SU-DHL-6 (cell line): Measurements from ENCODE around the gene SHMT2.

ENCODE experiments used
- H2AFZ ChIP-seq: fragments of 200-600 bp; sonication (generic); 2 replicates; pipeline ENCODE4 v1.6.1; 2014; ENCODE audit warnings: low read depth, mild to moderate bottlenecking, moderate library complexity, mixed read lengths, antibody characterized with exemption, low read length; ENCODE audit not compliant: severe bottlenecking
- H3F3A ChIP-seq: fragments of 200-600 bp; shearing (Covaris generic); 2 replicates; pipeline ENCODE4 v1.6.0; 2016; ENCODE audit warnings: antibody characterized with exemption, mild to moderate bottlenecking; ENCODE audit not compliant: insufficient read depth
- H3K27ac ChIP-seq: fragments of 200-600 bp; sonication (generic); 2 replicates; pipeline ENCODE4 v1.5.1; 2016; ENCODE audit warnings: low read depth, mild to moderate bottlenecking, low read length, moderate library complexity, mixed read lengths
- H3K27me3 ChIP-seq: fragments of 200-600 bp; sonication (generic), shearing (Covaris generic); 2 replicates; pipeline ENCODE4 v1.6.0; 2014; ENCODE audit warnings: mild to moderate bottlenecking, low read length
- H3K36me3 ChIP-seq: fragments of 200-600 bp; sonication (generic); 2 replicates; pipeline ENCODE4 v1.6.1; 2014; ENCODE audit warnings: mild to moderate bottlenecking, low read length, mixed read lengths
- H3K4me2 ChIP-seq: fragments of 300-600, 200-600 bp; shearing (Covaris generic), sonication (generic); 2 replicates; pipeline ENCODE4 v1.6.0; 2014; ENCODE audit warnings: low read length, low read depth, mild to moderate bottlenecking; ENCODE audit not compliant: poor library complexity, severe bottlenecking
- H3K4me3 ChIP-seq: fragments of 200-600 bp; sonication (generic); 2 replicates; pipeline ENCODE4 v1.5.1; 2014; ENCODE audit warnings: antibody characterized with exemption, low read length, mild to moderate bottlenecking, mixed read lengths; ENCODE audit not compliant: insufficient read depth, poor library complexity, severe bottlenecking
- H3K79me2 ChIP-seq: fragments of 200-600 bp; sonication (generic); 2 replicates; pipeline ENCODE4 v1.6.1; 2014; ENCODE audit warnings: mild to moderate bottlenecking, low read length, moderate library complexity; ENCODE audit not compliant: insufficient read depth
- H3K9ac ChIP-seq: fragments of 200-600 bp; sonication (generic); 2 replicates; pipeline ENCODE4 v1.7.0; 2014; ENCODE audit warnings: mild to moderate bottlenecking, low read length
- H3K9me2 ChIP-seq: fragments of 200-600 bp; sonication (generic); replicated peaks from 2 replicates; pipeline ENCODE4 v1.6.1; 2014; ENCODE audit warnings: low read length; ENCODE audit not compliant: insufficient read depth
- H3K9me3 ChIP-seq: fragments of 200-600 bp; sonication (generic); 2 replicates; pipeline ENCODE4 v1.6.1; 2014; ENCODE audit warnings: low read length, mixed read lengths; ENCODE audit not compliant: insufficient read depth
- H4K20me1 ChIP-seq: fragments of 200-600 bp; sonication (generic); 2 replicates; pipeline ENCODE4 v1.6.1; 2014; ENCODE audit warnings: low read depth, mild to moderate bottlenecking, antibody characterized with exemption, low read length, moderate library complexity, mixed read lengths
- EZH2phosphoT487 ChIP-seq: fragments of 200-600 bp; sonication (generic), shearing (Covaris generic); conservative IDR thresholded peaks from 2 replicates; pipeline ENCODE4 v1.6.1; 2018; ENCODE audit warnings: mild to moderate bottlenecking, antibody characterized with exemption, low read length, moderate library complexity, mixed read lengths
- TF ChIP-seq, protein P1 (sequence below): fragments of 200-600 bp; sonication (generic); IDR thresholded peaks from one replicate; pipeline ENCODE4 v1.5.1; 2017; ENCODE audit warnings: antibody characterized with exemption, mild to moderate bottlenecking, low read length, moderate library complexity; ENCODE audit not compliant: insufficient read depth, poor library complexity, severe bottlenecking

The SHMT2 gene

DNA sequence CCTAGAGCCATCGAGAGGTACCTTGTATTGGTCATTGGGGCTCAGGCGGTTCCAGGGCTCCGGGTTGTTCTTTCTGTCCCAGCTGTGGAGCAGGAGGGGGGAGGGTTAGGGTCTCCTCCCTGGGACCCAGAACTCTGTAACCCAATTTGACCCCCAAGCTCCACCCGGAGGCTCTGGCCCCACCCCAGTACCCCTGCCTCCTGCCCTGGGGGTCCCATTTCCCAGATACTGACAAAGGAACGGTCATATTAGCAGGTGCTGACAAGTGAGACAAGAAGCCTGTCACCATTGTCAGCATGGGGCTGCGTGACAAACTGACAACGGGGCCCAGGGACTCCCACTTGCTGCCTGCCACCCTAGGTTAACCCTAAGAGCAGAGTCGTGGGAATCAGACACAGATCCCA lies 6.2 kb downstream of the SHMT2 start:
- TF ChIP-seq, protein P1, sequence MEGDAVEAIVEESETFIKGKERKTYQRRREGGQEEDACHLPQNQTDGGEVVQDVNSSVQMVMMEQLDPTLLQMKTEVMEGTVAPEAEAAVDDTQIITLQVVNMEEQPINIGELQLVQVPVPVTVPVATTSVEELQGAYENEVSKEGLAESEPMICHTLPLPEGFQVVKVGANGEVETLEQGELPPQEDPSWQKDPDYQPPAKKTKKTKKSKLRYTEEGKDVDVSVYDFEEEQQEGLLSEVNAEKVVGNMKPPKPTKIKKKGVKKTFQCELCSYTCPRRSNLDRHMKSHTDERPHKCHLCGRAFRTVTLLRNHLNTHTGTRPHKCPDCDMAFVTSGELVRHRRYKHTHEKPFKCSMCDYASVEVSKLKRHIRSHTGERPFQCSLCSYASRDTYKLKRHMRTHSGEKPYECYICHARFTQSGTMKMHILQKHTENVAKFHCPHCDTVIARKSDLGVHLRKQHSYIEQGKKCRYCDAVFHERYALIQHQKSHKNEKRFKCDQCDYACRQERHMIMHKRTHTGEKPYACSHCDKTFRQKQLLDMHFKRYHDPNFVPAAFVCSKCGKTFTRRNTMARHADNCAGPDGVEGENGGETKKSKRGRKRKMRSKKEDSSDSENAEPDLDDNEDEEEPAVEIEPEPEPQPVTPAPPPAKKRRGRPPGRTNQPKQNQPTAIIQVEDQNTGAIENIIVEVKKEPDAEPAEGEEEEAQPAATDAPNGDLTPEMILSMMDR = no peak
- TF ChIP-seq EZH2phosphoT487 = no peak
- Histone ChIP-seq H4K20me1 (no peaks in the 10 kb centered on the region; the same call in 1 of the 2 replicates), H3F3A (peaks cover 26% of the 10 kb centered on the region), H3K27ac (no peak overlapping the region), H3K4me3 (no peak overlapping the region), H3K36me3 (peaks cover 21% of the 10 kb centered on the region), H3K79me2 (peaks cover 17% of the 10 kb centered on the region), H3K4me2 (peak overlapping the region; percentile 3), H3K9me2 (no peaks in the 10 kb centered on the region), H3K9ac (no peak overlapping the region), H3K27me3 (no peaks in the 10 kb centered on the region), H2AFZ (no peak overlapping the region), H3K9me3 (no peaks in the 10 kb centered on the region)

GRCh38 chr12:57236201-57236924 lies 6.9 kb downstream of the SHMT2 start:
- Histone ChIP-seq H3K9me2 (no peaks in the 10 kb centered on the region), H3K9ac (no peak overlapping the region), H3K27me3 (no peaks in the 10 kb centered on the region), H3F3A (peaks cover 33% of the 10 kb centered on the region), H3K9me3 (no peaks in the 10 kb centered on the region), H3K4me2 (no peak overlapping the region), H3K4me3 (no peak overlapping the region), H4K20me1 (no peaks in the 10 kb centered on the region; the same call in 1 of the 2 replicates), H3K27ac (no peak overlapping the region), H3K79me2 (peaks cover 11% of the 10 kb centered on the region), H3K36me3 (peaks cover 18% of the 10 kb centered on the region), H2AFZ (no peak overlapping the region)
- TF ChIP-seq, protein P1 = no peak
- no peak for TF ChIP-seq EZH2phosphoT487

DNA sequence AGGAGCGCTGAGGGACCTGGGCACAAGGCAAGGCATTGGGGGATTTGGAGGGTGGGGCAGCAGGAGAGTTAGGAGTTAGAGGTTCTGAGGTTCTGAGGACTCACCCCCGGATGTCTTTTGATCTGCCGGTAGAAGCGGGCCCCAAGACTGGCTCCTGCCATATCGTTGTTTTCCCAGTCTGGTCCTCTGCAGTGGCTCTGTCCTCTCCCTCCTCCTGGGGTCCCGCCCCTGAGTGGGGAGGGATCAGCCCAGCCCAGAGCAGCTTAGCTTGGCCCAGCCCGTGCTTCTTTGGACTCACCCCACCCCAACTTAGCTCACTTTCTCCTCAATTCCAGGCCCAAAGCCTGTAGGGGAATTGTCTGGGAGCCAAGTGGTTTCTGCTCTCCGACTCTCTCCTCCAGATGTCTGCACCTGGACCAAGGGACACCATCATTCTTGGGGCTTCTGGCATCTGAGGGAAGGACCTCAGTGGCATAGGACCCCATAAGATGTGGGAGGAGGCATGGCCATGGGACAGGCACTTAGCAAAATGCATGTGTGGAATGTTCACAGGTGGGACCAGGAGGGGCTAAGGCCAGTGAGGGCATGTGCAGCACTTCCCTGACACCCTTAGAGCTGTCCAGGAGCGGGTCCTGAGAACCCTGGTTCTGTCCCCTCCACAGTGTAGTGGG lies 7.5 kb downstream of the SHMT2 start:
- H4K20me1 ChIP-seq = no peaks in the 10 kb centered on the region
- H3K9me2 ChIP-seq = no peaks in the 10 kb centered on the region
- H3F3A ChIP-seq = peaks cover 40% of the 10 kb centered on the region
- no peak overlapping the region for H3K27ac ChIP-seq
- H3K9me3 ChIP-seq = no peaks in the 10 kb centered on the region
- no peak overlapping the region for H3K9ac ChIP-seq
- no peaks in the 10 kb centered on the region for H3K27me3 ChIP-seq
- 0 out of 2 replicates have a peak, but pooled peaks cover 4% of the 10 kb centered on the region for H3K79me2 ChIP-seq
- H3K4me3 ChIP-seq = no peak overlapping the region
- TF ChIP-seq, protein P1 = no peak
- no peak for TF ChIP-seq EZH2phosphoT487
- no peak overlapping the region for H2AFZ ChIP-seq
- H3K4me2 ChIP-seq = no peak overlapping the region
- peaks cover 12% of the 10 kb centered on the region; the same call in 1 of the 2 replicates for H3K36me3 ChIP-seq
